ENCODE measurements around the gene SLC22A14. TPM values are rescaled to one million over a fixed set of nuclear protein-coding genes. Genes with fewer than 3 reads are reported as not detected.

Gene SLC22A14
- total RNA-seq, 1 experiment from 2014 or later = 0.22 TPM

- POLR2A ChIA-PET = no interaction called here
- CTCF ChIA-PET = no interaction called here
- TF ChIP-seq CEBPB (IDR thresholded peaks at IDR 0.05; ENCODE audit: low read depth) (no peak), CBX3 (IDR thresholded peaks at IDR 0.05; ENCODE audit: low read depth) (no peak), JUND (IDR thresholded peaks at IDR 0.05) (no peak), SIN3A (IDR thresholded peaks at IDR 0.05; ENCODE audit: low read depth) (no peak), SRF (IDR thresholded peaks at IDR 0.05; ENCODE audit: low read depth) (no peak), POLR2A (IDR thresholded peaks at IDR 0.05; ENCODE audit: borderline replicate concordance, extremely low read depth, insufficient read depth, insufficient read length) (no peak), SP1 (IDR thresholded peaks at IDR 0.05; ENCODE audit: low read depth) (no peak), ZFX (IDR thresholded peaks at IDR 0.05) (no peak)
- H4K20me1 ChIP-seq (ENCODE audit: insufficient read depth) = no peaks in the 10 kb centered on the region
- no peak overlapping the region for H3K4me3 ChIP-seq (replicated peaks in 1 of 2; ENCODE audit: low read depth in 1 of 2, low read length in 2 of 2)
- no peaks in the 10 kb centered on the region for H3K79me2 ChIP-seq (ENCODE audit: insufficient read depth, low read length)
- H3K9me3 ChIP-seq (ENCODE audit: control insufficient read depth in 1 of 2, insufficient read depth in 1 of 2, low read depth in 1 of 2, low read length in 2 of 2) = no peaks in the 10 kb centered on the region
- intact Hi-C loops (cut with micrococcal nuclease) = no loop called here
- DNase-seq (ENCODE audit: low read depth, low spot score) (no peak), ATAC-seq (no peak)
- H2AFZ ChIP-seq (ENCODE audit: low read depth, low read length, poor library complexity, severe bottlenecking) = no peak overlapping the region
- no TSS peak for BruUV-seq (replicated peaks)
- RAD21 ChIA-PET (ENCODE audit: low non-redundant PET in 1 of 2, low total read pairs in 2 of 2, uncharacterized antibody in 2 of 2, unreplicated experiment in 2 of 2) = no interaction called here
- no peaks in the 10 kb centered on the region for H3K9me2 ChIP-seq (ENCODE audit: insufficient read depth)
- H3K27ac ChIP-seq (ENCODE audit: low read depth, low read length) = no peak overlapping the region
- no peaks in the 10 kb centered on the region for H3K4me1 ChIP-seq (ENCODE audit: control insufficient read depth in 1 of 2, insufficient read depth in 2 of 2, low read length in 2 of 2)
- no peaks in the 10 kb centered on the region for H3K27me3 ChIP-seq (ENCODE audit: insufficient read depth, low read length)
- no peak overlapping the region for H3K4me2 ChIP-seq (ENCODE audit: low read length)
- H3K36me3 ChIP-seq (ENCODE audit: control insufficient read depth in 1 of 2, insufficient read depth in 2 of 2, low read length in 2 of 2) = peaks cover 13 to 26% of the 10 kb centered on the region in 2 experiments; a peak in 3 of 4 replicates
- no peak overlapping the region for H3K9ac ChIP-seq (ENCODE audit: low read length)
These were observed 84.0 kb downstream of the SLC22A14 start for GRCh38 chr3:38366082-38366481.

- no TSS peak for BruUV-seq (replicated peaks)
- H3K27me3 ChIP-seq (ENCODE audit: insufficient read depth, low read length) = no peaks in the 10 kb centered on the region
- H3K4me2 ChIP-seq (ENCODE audit: low read length) = no peak overlapping the region
- H3K9ac ChIP-seq (ENCODE audit: low read length) = no peak overlapping the region
- H2AFZ ChIP-seq (ENCODE audit: low read depth, low read length, poor library complexity, severe bottlenecking) = no peak overlapping the region
- POLR2A ChIA-PET = no interaction called here
- RAD21 ChIA-PET (ENCODE audit: low non-redundant PET in 1 of 2, low total read pairs in 2 of 2, uncharacterized antibody in 2 of 2, unreplicated experiment in 2 of 2) = no interaction called here
- no peak overlapping the region for H3K4me3 ChIP-seq (replicated peaks in 1 of 2; ENCODE audit: low read depth in 1 of 2, low read length in 2 of 2)
- TF ChIP-seq TCF7L2 (IDR thresholded peaks at IDR 0.05; ENCODE audit: borderline replicate concordance, extremely low read depth, insufficient read depth, insufficient read length) = no peak
- no peak for TF ChIP-seq RAD21 (IDR thresholded peaks at IDR 0.05; ENCODE audit: low read depth)
- TF ChIP-seq EZH2 (IDR thresholded peaks at IDR 0.05) = no peak
- TF ChIP-seq ZFX (IDR thresholded peaks at IDR 0.05) = no peak
- TF ChIP-seq ZBTB33 (IDR thresholded peaks at IDR 0.05; ENCODE audit: extremely low read depth, insufficient replicate concordance, low read length) = no peak
- no peak for TF ChIP-seq POLR2A (IDR thresholded peaks at IDR 0.05; ENCODE audit: borderline replicate concordance, extremely low read depth, insufficient read depth, insufficient read length)
- no peak for TF ChIP-seq CEBPB (IDR thresholded peaks at IDR 0.05; ENCODE audit: low read depth)
- TF ChIP-seq FOSL1 (IDR thresholded peaks at IDR 0.05; ENCODE audit: low read depth) = no peak
- no peak for TF ChIP-seq SP1 (IDR thresholded peaks at IDR 0.05; ENCODE audit: low read depth)
- no peak for TF ChIP-seq POLR2AphosphoS5 (IDR thresholded peaks at IDR 0.05; ENCODE audit: low read depth, low read length)
- TF ChIP-seq, protein P1, sequence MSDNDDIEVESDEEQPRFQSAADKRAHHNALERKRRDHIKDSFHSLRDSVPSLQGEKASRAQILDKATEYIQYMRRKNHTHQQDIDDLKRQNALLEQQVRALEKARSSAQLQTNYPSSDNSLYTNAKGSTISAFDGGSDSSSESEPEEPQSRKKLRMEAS (IDR thresholded peaks at IDR 0.05) = no peak
- TF ChIP-seq YY1 (IDR thresholded peaks at IDR 0.05; ENCODE audit: extremely low read depth, insufficient replicate concordance, low read depth, low read length) = no peak
- TF ChIP-seq CTCF (IDR thresholded peaks at IDR 0.05 in 2 of 3, conservative IDR thresholded peaks at IDR 0.05 in 1 of 3; ENCODE audit: borderline replicate concordance in 1 of 3, insufficient read depth in 1 of 3, low read depth in 2 of 3, low read length in 2 of 3) = no peak
- TF ChIP-seq ZNF274 (IDR thresholded peaks at IDR 0.05; ENCODE audit: low read depth, low read length) = no peak
- TF ChIP-seq JUND (IDR thresholded peaks at IDR 0.05) = no peak
- H3K36me3 ChIP-seq (ENCODE audit: control insufficient read depth in 1 of 2, insufficient read depth in 2 of 2, low read length in 2 of 2) = peaks cover 13 to 26% of the 10 kb centered on the region in 2 experiments; a peak in 3 of 4 replicates
- H3K4me1 ChIP-seq (ENCODE audit: control insufficient read depth in 1 of 2, insufficient read depth in 2 of 2, low read length in 2 of 2) = no peaks in the 10 kb centered on the region
- no peaks in the 10 kb centered on the region for H4K20me1 ChIP-seq (ENCODE audit: insufficient read depth)
- no peaks in the 10 kb centered on the region for H3K9me2 ChIP-seq (ENCODE audit: insufficient read depth)
- CTCF ChIA-PET = no interaction called here
- intact Hi-C loops (cut with micrococcal nuclease) = no loop called here
- ATAC-seq (no peak), DNase-seq (ENCODE audit: low read depth, low spot score) (no peak)
- H3K9me3 ChIP-seq (ENCODE audit: control insufficient read depth in 1 of 2, insufficient read depth in 1 of 2, low read depth in 1 of 2, low read length in 2 of 2) = no peaks in the 10 kb centered on the region
- no peak overlapping the region for H3K27ac ChIP-seq (ENCODE audit: low read depth, low read length)
- H3K79me2 ChIP-seq (ENCODE audit: insufficient read depth, low read length) = no peaks in the 10 kb centered on the region
These were observed 85.7 kb downstream of the SLC22A14 start for GRCh38 chr3:38367779-38368178.
